SK-N-SH (cell line): Measurements from ENCODE around the gene OR4N5.

Experiments
- CTCF ChIP-seq: fragments of 200-600 bp; sonication (generic); IDR thresholded peaks from 2 replicates; pipeline ENCODE4 v1.6.1; 2017; ENCODE audit warnings: antibody characterized with exemption, mild to moderate bottlenecking, moderate library complexity
- EZH2phosphoT487 ChIP-seq: fragments of 200-600 bp; sonication (generic); IDR thresholded peaks from 2 replicates; pipeline ENCODE4 v1.6.1; 2017; ENCODE audit warnings: low read depth, mixed run types, mild to moderate bottlenecking, antibody characterized with exemption, moderate library complexity, borderline replicate concordance
- JUND ChIP-seq: IDR thresholded peaks from 2 replicates; pipeline ENCODE4 v1.4.0; 2012
- MAX ChIP-seq: IDR thresholded peaks from 2 replicates; pipeline ENCODE4 v1.4.0; 2012; ENCODE audit warnings: low read depth
- NRF1 ChIP-seq: IDR thresholded peaks from 2 replicates; pipeline ENCODE4 v1.6.1; 2012; ENCODE audit warnings: low read depth, mild to moderate bottlenecking, low read length
- POLR2AphosphoS5 ChIP-seq: IDR thresholded peaks from 2 replicates; pipeline ENCODE4 v1.6.1; 2012; ENCODE audit warnings: low read depth, low read length
- REST ChIP-seq: IDR thresholded peaks from 2 replicates; pipeline ENCODE4 v1.6.1; 2012; ENCODE audit warnings: mild to moderate bottlenecking, low read depth, low read length, moderate library complexity
- RXRA ChIP-seq: IDR thresholded peaks from 2 replicates; pipeline ENCODE4 v1.4.0; 2012; ENCODE audit warnings: low read depth, mild to moderate bottlenecking, borderline replicate concordance
- TAF1 ChIP-seq: IDR thresholded peaks from 2 replicates; pipeline ENCODE4 v1.6.1; 2012; ENCODE audit warnings: low read depth, mild to moderate bottlenecking, low read length, moderate library complexity, borderline replicate concordance
- USF1 ChIP-seq: IDR thresholded peaks from 2 replicates; pipeline ENCODE4 v1.4.0; 2012; ENCODE audit warnings: low read depth, borderline replicate concordance
- USF2 ChIP-seq: fragments of 150-350 bp; IDR thresholded peaks from 2 replicates; pipeline ENCODE4 v1.6.1; 2017; ENCODE audit warnings: antibody characterized with exemption, low read length, low read depth, borderline replicate concordance

- TF ChIP-seq REST (no peak), CTCF (no peak), NRF1 (no peak), JUND (no peak), RXRA (no peak), USF2 (no peak), MAX (no peak), USF1 (no peak), EZH2phosphoT487 (no peak), TAF1 (no peak), POLR2AphosphoS5 (no peak)
Measured at GRCh38 chr14:20167091-20167490, 28.5 kb downstream of the OR4N5 start.
